HG02623 (cell line): ENCODE data around the gene SLC23A2.
"Not testable (repeated sequence)": the region's sequence is repeated elsewhere in the genome, so short reads cannot be mapped to it uniquely, and the experiment has no call there.

ENCODE experiments used
- ATAC-seq: cut with Tn5 transposase; IDR thresholded peaks from one replicate; pipeline ENCODE4 v1.9.1; 2021; ENCODE audit warnings: moderate library complexity; ENCODE audit not compliant: unreplicated experiment

Gene SLC23A2

GRCh38 chr20:5013682-5014447, 12.6 kb upstream of the SLC23A2 start:
- no peak for ATAC-seq

DNA sequence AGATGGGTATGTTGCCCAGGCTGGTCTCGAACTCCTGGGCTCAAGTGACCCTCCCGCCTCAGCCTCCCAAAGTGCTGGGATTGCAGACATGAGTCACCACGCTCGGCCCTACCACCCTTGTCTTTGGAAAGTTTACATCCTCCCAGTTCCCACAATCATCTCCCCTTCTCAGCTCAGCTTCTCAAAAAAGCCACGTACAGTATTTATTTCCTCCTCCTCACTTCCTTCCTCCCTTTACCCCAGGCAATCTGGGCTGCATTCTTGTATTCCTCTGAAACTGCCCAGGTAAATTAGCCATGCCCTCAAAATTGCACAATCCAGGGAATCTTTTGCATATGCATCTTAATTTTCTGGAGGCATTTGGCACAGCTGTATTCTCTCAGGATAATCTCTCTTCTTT, 7.4 kb upstream of the SLC23A2 start:
- no peak for ATAC-seq

- no peak for ATAC-seq
These were observed 4.0 kb upstream of the SLC23A2 start for GRCh38 chr20:5005326-5005725.

GRCh38 chr20:5004825-5005224, 3.5 kb upstream of the SLC23A2 start:
- ATAC-seq: not testable (repeated sequence)

GRCh38 chr20:5003626-5004025, 2.3 kb upstream of the SLC23A2 start:
- no peak for ATAC-seq

- ATAC-seq: no peak
These were observed 735 bp upstream of the SLC23A2 start for GRCh38 chr20:5002077-5002413.

DNA sequence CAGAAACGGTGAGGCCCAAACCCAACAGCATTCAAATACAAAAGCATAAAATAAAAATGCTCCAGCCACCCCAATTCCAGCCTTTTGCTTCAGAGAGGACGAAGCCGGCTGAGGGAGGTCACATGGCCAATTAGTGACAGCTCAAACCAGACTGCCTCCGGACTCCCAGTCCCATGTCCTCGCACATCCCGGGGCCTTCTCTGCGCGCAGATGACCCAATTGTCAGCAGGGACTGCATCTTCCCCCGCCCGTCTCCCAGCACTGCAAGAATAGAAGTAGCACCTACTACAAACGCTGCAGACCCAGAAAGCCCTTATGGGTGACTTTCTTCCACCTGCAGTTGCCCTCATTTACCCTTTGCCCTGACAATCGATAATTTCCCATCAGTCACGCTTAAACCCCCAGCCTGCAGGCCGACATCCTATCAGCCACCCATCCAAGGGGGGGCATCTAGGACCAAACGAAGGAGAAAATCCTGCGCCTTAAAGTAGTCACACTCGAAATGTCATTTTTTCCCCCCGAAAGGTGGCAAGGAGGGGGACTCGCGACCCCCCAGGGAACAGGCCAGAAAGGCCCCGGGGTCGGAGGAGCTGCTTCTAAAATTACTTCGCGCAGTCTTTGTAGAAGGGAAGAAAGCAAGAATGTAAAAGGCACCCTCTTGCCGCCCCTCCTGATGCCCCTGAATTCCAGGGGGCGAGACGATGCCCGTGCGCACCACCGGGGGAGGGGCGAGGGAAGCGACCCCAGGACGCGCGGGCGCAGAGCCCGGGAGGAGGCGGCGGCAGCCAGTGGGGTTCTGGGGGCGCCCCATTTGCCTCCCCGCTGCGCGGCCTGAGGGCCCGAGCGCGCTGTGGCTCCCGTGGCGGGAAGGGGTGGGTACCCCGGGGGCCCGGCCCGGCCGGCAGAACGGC, 792 bp downstream of the SLC23A2 start:
- ATAC-seq: peak; percentile 41

- no peak for ATAC-seq
These were observed 1.5 kb downstream of the SLC23A2 start for GRCh38 chr20:4999788-5000187.

- ATAC-seq: no peak
These were observed 3.1 kb downstream of the SLC23A2 start for GRCh38 chr20:4998160-4998651.

DNA sequence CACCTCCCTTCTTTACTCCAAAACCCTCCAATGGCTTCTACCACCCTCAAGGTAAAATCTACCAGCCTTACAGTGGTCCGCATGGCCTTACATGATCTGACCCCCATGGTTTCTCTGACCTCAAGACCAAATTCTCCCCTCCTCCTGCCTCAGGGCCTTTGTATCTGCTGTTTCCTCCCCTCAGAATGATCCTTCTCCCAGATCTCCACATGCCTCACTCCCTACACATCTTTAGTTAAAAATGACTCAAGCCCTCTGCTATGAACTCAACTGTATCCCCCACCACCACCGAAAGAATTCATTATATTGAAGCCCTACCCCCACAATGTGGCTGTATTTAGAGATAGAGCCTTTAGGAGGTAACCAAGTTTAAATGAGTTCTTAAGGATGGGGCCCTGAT, 4.1 kb downstream of the SLC23A2 start:
- no peak for ATAC-seq

DNA sequence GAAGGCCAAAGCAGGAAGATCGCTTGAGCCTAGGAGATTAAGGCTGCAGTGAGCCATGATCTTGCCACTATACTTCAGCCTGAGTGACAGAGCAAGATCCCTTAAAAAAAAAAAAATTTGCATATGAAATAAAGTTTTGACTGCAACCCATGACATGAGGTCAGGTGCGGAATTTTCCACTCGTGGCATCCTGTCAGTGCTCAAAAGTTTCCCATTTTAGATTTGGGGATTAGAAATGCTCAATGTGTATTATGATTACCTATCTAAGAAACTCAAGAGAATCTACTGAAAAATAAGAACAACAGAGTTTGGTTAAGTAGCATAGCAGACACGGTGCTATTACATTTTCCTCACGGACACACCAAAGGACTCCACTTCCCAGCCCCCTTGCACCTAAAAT, 11.7 kb downstream of the SLC23A2 start:
- no peak for ATAC-seq

GRCh38 chr20:4987130-4987529, 14.2 kb downstream of the SLC23A2 start:
- ATAC-seq: no peak

- ATAC-seq: no peak
These were observed 15.7 kb downstream of the SLC23A2 start for GRCh38 chr20:4985658-4986057.

- ATAC-seq: no peak
These were observed 19.0 kb downstream of the SLC23A2 start for GRCh38 chr20:4982281-4982680.

- no peak for ATAC-seq
These were observed 21.4 kb downstream of the SLC23A2 start for GRCh38 chr20:4979841-4980410.

DNA sequence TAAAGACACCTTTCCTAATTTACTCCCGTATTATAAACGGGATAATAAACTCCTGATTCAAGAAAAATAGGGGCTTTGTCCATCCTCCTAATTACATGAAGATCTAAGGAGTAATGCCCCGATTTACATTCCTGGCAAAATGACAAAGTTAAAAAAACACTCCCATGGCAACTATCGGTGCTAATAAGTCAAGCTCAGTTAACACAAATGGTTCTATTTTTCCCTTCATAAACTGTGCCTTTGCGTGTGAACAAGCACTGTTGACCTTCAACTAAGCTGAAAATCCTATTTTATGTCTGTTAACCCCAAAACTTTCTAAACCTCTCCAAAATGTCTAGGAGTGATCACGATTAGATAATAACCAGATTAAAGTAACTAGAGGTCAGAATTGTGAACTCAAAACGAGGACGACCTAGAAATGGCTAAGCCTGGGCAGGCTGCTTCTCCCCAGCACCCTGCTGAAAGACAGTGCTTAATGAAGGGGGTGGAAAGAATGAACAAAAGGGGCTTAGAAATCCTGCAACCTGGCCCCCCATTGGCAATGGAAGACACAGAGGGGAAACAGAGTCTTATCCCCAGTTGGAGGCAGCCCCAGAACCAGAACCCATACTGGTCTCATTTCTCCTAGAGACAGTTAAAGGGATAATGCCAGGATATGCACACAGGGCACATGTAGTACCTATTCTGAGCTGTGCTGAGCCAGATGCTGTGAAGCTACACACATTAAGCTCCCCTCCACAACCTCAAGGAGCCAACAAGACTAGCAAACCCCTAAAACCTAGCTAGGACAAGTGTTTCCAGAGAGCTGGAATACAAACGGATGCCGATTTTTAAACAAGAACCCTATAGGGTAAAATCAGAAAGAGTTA, 23.0 kb downstream of the SLC23A2 start:
- ATAC-seq: no peak

- ATAC-seq: not testable (repeated sequence)
These were observed 25.3 kb downstream of the SLC23A2 start for GRCh38 chr20:4976014-4976413.

- ATAC-seq: peak; percentile 80
These were observed 27.8 kb downstream of the SLC23A2 start for GRCh38 chr20:4973330-4974097.

- ATAC-seq: no peak
These were observed 28.6 kb downstream of the SLC23A2 start for GRCh38 chr20:4972506-4973251.
